A549 (cell line): ENCODE data around the gene GNPAT.

Experiments
- BHLHE40 ChIP-seq: IDR thresholded peaks from 2 replicates; pipeline ENCODE4 v1.6.1; 2012; ENCODE audit warnings: low read depth, low read length, inconsistent platforms
- CHD4 ChIP-seq: fragments of 200-600 bp; sonication (generic); IDR thresholded peaks from 2 replicates; pipeline ENCODE4 v1.6.1; 2016; ENCODE audit warnings: antibody characterized with exemption, mild to moderate bottlenecking, borderline replicate concordance
- ESRRA ChIP-seq: fragments of 150-350 bp; IDR thresholded peaks from 2 replicates; pipeline ENCODE4 v1.6.1; 2014; ENCODE audit warnings: mild to moderate bottlenecking, low read length, borderline replicate concordance
- JUNB ChIP-seq: fragments of >200 bp; sonication (Bioruptor Twin); formaldehyde crosslinking; IDR thresholded peaks from 2 replicates; pipeline ENCODE4 v1.6.1; 2016
- NFE2L2 ChIP-seq: fragments of 150-350 bp; conservative IDR thresholded peaks from 2 replicates; pipeline ENCODE4 v1.6.1; 2014; ENCODE audit warnings: low read length
- POLR2A ChIP-seq: IDR thresholded peaks from 2 replicates; pipeline ENCODE4 v1.6.1; 2012; ENCODE audit warnings: mild to moderate bottlenecking, low read length
- RFX5 ChIP-seq: fragments of 450-650 bp; IDR thresholded peaks from 2 replicates; pipeline ENCODE4 v1.7.1; 2014; ENCODE audit warnings: antibody characterized with exemption, mild to moderate bottlenecking, moderate library complexity
- TF ChIP-seq, protein P1 (sequence below): fragments of >200 bp; sonication (Bioruptor Twin); formaldehyde crosslinking; IDR thresholded peaks from 3 replicates; pipeline ENCODE4 v1.5.1; 2016

DNA sequence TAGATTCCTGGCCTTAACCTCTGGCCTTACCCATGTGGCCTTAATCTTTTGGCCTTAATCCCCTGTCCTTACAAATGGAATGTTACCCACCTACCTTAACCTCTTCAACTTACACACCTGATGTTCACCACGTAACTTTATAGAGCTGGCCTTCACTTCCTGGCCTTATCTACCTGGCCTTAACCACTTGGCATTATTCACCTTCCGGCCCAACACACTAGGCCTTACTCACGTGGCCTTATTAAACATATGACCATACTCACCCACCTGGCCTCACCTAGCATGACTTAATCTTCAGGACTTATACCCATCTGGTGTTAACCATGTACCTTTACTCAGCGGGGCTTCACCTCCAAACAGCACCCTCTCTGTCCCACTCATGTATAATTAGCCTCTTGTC lies 54.9 kb downstream of the GNPAT start:
- TF ChIP-seq, protein P1, sequence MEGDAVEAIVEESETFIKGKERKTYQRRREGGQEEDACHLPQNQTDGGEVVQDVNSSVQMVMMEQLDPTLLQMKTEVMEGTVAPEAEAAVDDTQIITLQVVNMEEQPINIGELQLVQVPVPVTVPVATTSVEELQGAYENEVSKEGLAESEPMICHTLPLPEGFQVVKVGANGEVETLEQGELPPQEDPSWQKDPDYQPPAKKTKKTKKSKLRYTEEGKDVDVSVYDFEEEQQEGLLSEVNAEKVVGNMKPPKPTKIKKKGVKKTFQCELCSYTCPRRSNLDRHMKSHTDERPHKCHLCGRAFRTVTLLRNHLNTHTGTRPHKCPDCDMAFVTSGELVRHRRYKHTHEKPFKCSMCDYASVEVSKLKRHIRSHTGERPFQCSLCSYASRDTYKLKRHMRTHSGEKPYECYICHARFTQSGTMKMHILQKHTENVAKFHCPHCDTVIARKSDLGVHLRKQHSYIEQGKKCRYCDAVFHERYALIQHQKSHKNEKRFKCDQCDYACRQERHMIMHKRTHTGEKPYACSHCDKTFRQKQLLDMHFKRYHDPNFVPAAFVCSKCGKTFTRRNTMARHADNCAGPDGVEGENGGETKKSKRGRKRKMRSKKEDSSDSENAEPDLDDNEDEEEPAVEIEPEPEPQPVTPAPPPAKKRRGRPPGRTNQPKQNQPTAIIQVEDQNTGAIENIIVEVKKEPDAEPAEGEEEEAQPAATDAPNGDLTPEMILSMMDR = no peak
- TF ChIP-seq JUNB = no peak
- TF ChIP-seq NFE2L2 = no peak
- no peak for TF ChIP-seq POLR2A
- TF ChIP-seq ESRRA = no peak
- no peak for TF ChIP-seq CHD4
- TF ChIP-seq RFX5 = no peak
- TF ChIP-seq BHLHE40 = no peak
